Liver (tissue), 9 donors: ENCODE results near the gene SORL1. TPM values are rescaled to one million over a fixed set of nuclear protein-coding genes. Genes with fewer than 3 reads are reported as not detected.
A peak's percentile ranks its signal among the peaks of the same experiment; 100 is the strongest.

Experiments
- DNase-seq: peaks from one replicate; pipeline ENCODE4 v3.0.0-alpha.2; 2017; ENCODE audit warnings: low spot score
- H3K27ac ChIP-seq, 2 donors: one replicate each; pipeline ENCODE4 v1.7.0; 2013; ENCODE audit warnings: inconsistent platforms in 2 of 2, low read length in 2 of 2, control low read depth in 1 of 2, low read depth in 1 of 2, mild to moderate bottlenecking in 1 of 2
- H3K27me3 ChIP-seq, 4 donors: one replicate each; pipeline versions ENCODE4 v1.6.1 to v1.7.0; 2013; ENCODE audit warnings: low read length in 3 of 4, inconsistent platforms in 1 of 4, mild to moderate bottlenecking in 1 of 4, moderate library complexity in 1 of 4; ENCODE audit not compliant: control insufficient read depth in 4 of 4, insufficient read depth in 4 of 4
- H3K36me3 ChIP-seq, 4 donors: one replicate each; pipeline versions ENCODE4 v1.6.1 to v1.7.0; 2013; ENCODE audit warnings: low read length in 3 of 4, mild to moderate bottlenecking in 3 of 4, low read depth in 1 of 4, moderate library complexity in 1 of 4; ENCODE audit not compliant: control insufficient read depth in 4 of 4, insufficient read depth in 3 of 4
- H3K4me1 ChIP-seq, 4 donors: one replicate each; pipeline versions ENCODE4 v1.6.1 to v1.7.0; 2013; ENCODE audit warnings: low read length in 3 of 4, mild to moderate bottlenecking in 3 of 4, moderate library complexity in 1 of 4; ENCODE audit not compliant: control insufficient read depth in 4 of 4, insufficient read depth in 4 of 4
- H3K4me3 ChIP-seq, 3 donors: one replicate each; pipeline versions ENCODE4 v1.6.1 to v1.7.0; 2013; ENCODE audit warnings: low read length in 3 of 3, control low read depth in 1 of 3, low read depth in 1 of 3, mild to moderate bottlenecking in 1 of 3
- H3K9ac ChIP-seq, 2 donors: one replicate each; pipeline ENCODE4 v1.7.0; 2013; ENCODE audit warnings: low read length in 2 of 2, mild to moderate bottlenecking in 2 of 2, moderate library complexity in 2 of 2, control low read depth in 1 of 2, low read depth in 1 of 2
- H3K9me3 ChIP-seq, 4 donors: one replicate each; pipeline versions ENCODE4 v1.6.1 to v1.7.0; 2013; ENCODE audit warnings: low read length in 3 of 4; ENCODE audit not compliant: control insufficient read depth in 4 of 4
- ATF3 ChIP-seq: IDR thresholded peaks from 2 replicates; pipeline ENCODE4 v1.6.1; 2016; ENCODE audit warnings: antibody characterized with exemption
- CTCF ChIP-seq: fragments of 150-350 bp; IDR thresholded peaks from 2 replicates; pipeline ENCODE4 v1.5.1; 2017; ENCODE audit warnings: improper control_type of control experiment, low read depth, low read length; ENCODE audit not compliant: missing input control
- EGR1 ChIP-seq, 2 donors: IDR thresholded peaks; 2 replicates each; pipeline ENCODE4 v1.6.1; 2016 to 2018; ENCODE audit warnings: antibody characterized with exemption in 2 of 2, low read depth in 2 of 2
- FOXA1 ChIP-seq: IDR thresholded peaks from 2 replicates; pipeline ENCODE4 v1.6.1; 2016; ENCODE audit warnings: antibody characterized with exemption
- FOXA2 ChIP-seq: IDR thresholded peaks from 2 replicates; pipeline ENCODE4 v1.6.1; 2016; ENCODE audit warnings: antibody characterized with exemption
- GABPA ChIP-seq, 2 donors: IDR thresholded peaks in 1 of 2; conservative IDR thresholded peaks in 1 of 2; 2 replicates each; pipeline ENCODE4 v1.6.1; 2016; ENCODE audit warnings: antibody characterized with exemption in 2 of 2, mild to moderate bottlenecking in 1 of 2, moderate library complexity in 1 of 2
- HNF4A ChIP-seq, 2 donors: conservative IDR thresholded peaks; 2 replicates each; pipeline ENCODE4 v1.6.1; 2016; ENCODE audit warnings: antibody characterized with exemption in 2 of 2, mild to moderate bottlenecking in 2 of 2
- HNF4G ChIP-seq: IDR thresholded peaks from 2 replicates; pipeline ENCODE4 v1.6.1; 2016; ENCODE audit warnings: antibody characterized with exemption
- JUND ChIP-seq, 2 donors: IDR thresholded peaks; 2 replicates each; pipeline ENCODE4 v1.6.1; 2016; ENCODE audit warnings: antibody characterized with exemption in 2 of 2
- MAX ChIP-seq: IDR thresholded peaks from 2 replicates; pipeline ENCODE4 v1.6.1; 2016; ENCODE audit warnings: antibody characterized with exemption
- NR2F2 ChIP-seq: IDR thresholded peaks from 2 replicates; pipeline ENCODE4 v1.6.1; 2016; ENCODE audit warnings: antibody characterized with exemption
- RAD21 ChIP-seq, 2 donors: IDR thresholded peaks; 2 replicates each; pipeline ENCODE4 v1.6.1; 2016; ENCODE audit warnings: antibody characterized with exemption in 2 of 2, mild to moderate bottlenecking in 2 of 2
- REST ChIP-seq: IDR thresholded peaks from 2 replicates; pipeline ENCODE4 v1.6.1; 2016; ENCODE audit warnings: antibody characterized with exemption, mild to moderate bottlenecking
- RXRA ChIP-seq, 2 donors: IDR thresholded peaks; 2 replicates each; pipeline ENCODE4 v1.6.1; 2017 to 2018; ENCODE audit warnings: antibody characterized with exemption in 2 of 2, mild to moderate bottlenecking in 1 of 2
- SP1 ChIP-seq: IDR thresholded peaks from 2 replicates; pipeline ENCODE4 v1.6.1; 2018; ENCODE audit warnings: antibody characterized with exemption, mild to moderate bottlenecking
- TAF1 ChIP-seq: conservative IDR thresholded peaks from 2 replicates; pipeline ENCODE4 v1.6.1; 2016; ENCODE audit warnings: antibody characterized with exemption, mild to moderate bottlenecking
- YY1 ChIP-seq: IDR thresholded peaks from 2 replicates; pipeline ENCODE4 v1.6.1; 2016; ENCODE audit warnings: antibody characterized with exemption, mild to moderate bottlenecking
- ZBTB33 ChIP-seq: IDR thresholded peaks from 2 replicates; pipeline ENCODE4 v1.6.1; 2016; ENCODE audit warnings: antibody characterized with exemption
- WGBS: extraction: QIAGEN DNeasy Blood & Tissue Kit; methylation state at CpG from one replicate; pipeline ENCODE4 v1.1.7; 2013; 5-methylcytosine and 5-hydroxymethylcytosine counted together
- polyA plus RNA-seq, 2 donors: library from polyadenylated mRNA; stranded (reverse) in 1 of 2; unstranded in 1 of 2; fragments of 200-250 nt in 1 of 2; fragments of >200 nt in 1 of 2; fragmentation: Nextera tagmentation in 1 of 2; extraction: Ambion mirVana in 1 of 2; gene quantifications; one replicate each; pipeline versions ENCODE4 v1.2.1 to v1.2.3, GENCODE V29; 2013 to 2015
- total RNA-seq, 2 donors: library from RNA; depleted of rRNA; stranded (reverse); fragments of >200 nt; gene quantifications; one replicate each; pipeline ENCODE4 v1.2.3, GENCODE V29; 2014
- donor health status: healthy.
- donor health status: healthy.
- donor health status: healthy.
- donor health status: healthy.
- donor health status: healthy.

The SORL1 gene
- total and polyA plus RNA-seq, 4 donors: 14.6 to 124 (median 25.4) TPM

GRCh38 chr11:121472312-121472711, 20.2 kb downstream of the SORL1 start:
- H3K4me1 ChIP-seq: peaks cover 0 to 37% (median 10%) of the 10 kb centered on the region in 4 donors
- no peaks in the 10 kb centered on the region for H3K27me3 ChIP-seq
- H3K9ac ChIP-seq: no peak overlapping the region
- WGBS: 87% methylated on average over 2 of the region's 2 CpGs
- H3K9me3 ChIP-seq: no peaks in the 10 kb centered on the region
- no peak overlapping the region for H3K4me3 ChIP-seq
- no peak for DNase-seq
- TF ChIP-seq CTCF (no peak), RAD21 (IDR thresholded peaks at IDR 0.05) (no peak), SP1 (no peak), HNF4G (no peak), HNF4A (conservative IDR thresholded peaks at IDR 0.05) (no peak), FOXA2 (no peak), ATF3 (no peak), NR2F2 (no peak), YY1 (no peak), EGR1 (IDR thresholded peaks at IDR 0.05; ENCODE audit: low read depth in 2 of 2) (no peak), JUND (IDR thresholded peaks at IDR 0.05) (no peak), RXRA (IDR thresholded peaks at IDR 0.05) (no peak), REST (no peak), MAX (no peak), TAF1 (no peak), FOXA1 (no peak), GABPA (IDR thresholded peaks at IDR 0.05 in 1 of 2, conservative IDR thresholded peaks at IDR 0.05 in 1 of 2) (no peak), ZBTB33 (no peak)
- peaks cover 0 to 4% (median 0%) of the 10 kb centered on the region in 4 donors for H3K36me3 ChIP-seq
- peak overlapping the region; percentile 9 to 84 for H3K27ac ChIP-seq
